ENCODE data around the gene EML5. TPM values are rescaled to one million over a fixed set of nuclear protein-coding genes. Genes with fewer than 3 reads are reported as not detected.

The EML5 gene
- total RNA-seq, 3 donors from 2014 or later = 1.3 to 4.1 (median 1.4) TPM

DNA sequence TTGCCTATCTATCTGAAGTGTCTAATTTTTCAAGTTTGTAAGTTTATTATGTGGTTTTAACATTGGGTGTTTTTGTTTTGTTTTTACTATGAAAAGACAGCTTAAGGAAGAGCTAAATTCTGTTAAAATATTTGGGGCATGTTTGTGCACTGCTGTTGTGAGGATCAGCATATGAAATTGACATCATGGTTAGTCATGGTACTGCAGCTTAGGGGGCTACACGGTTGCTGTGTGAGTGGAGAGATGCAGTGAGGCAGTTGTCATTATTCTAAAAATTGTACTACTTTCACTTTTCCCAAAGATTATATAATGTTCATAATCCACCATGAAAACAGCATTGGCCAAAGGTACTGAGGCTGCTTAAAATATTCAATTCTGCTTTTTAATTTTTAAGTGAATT, 180.9 kb downstream of the EML5 start:
- no peaks in the 10 kb centered on the region for H3K4me1 ChIP-seq (ENCODE audit: low read depth)
- no peaks in the 10 kb centered on the region for H3K9me3 ChIP-seq
- TF ChIP-seq, protein P1, sequence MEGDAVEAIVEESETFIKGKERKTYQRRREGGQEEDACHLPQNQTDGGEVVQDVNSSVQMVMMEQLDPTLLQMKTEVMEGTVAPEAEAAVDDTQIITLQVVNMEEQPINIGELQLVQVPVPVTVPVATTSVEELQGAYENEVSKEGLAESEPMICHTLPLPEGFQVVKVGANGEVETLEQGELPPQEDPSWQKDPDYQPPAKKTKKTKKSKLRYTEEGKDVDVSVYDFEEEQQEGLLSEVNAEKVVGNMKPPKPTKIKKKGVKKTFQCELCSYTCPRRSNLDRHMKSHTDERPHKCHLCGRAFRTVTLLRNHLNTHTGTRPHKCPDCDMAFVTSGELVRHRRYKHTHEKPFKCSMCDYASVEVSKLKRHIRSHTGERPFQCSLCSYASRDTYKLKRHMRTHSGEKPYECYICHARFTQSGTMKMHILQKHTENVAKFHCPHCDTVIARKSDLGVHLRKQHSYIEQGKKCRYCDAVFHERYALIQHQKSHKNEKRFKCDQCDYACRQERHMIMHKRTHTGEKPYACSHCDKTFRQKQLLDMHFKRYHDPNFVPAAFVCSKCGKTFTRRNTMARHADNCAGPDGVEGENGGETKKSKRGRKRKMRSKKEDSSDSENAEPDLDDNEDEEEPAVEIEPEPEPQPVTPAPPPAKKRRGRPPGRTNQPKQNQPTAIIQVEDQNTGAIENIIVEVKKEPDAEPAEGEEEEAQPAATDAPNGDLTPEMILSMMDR (IDR thresholded peaks at IDR 0.05) = no peak
- ATAC-seq = no peak
- no peak overlapping the region for H3K4me3 ChIP-seq
- peaks cover 8% of the 10 kb centered on the region for H3K36me3 ChIP-seq (ENCODE audit: low read depth)
- intact Hi-C loops (cut with DNase I, micrococcal nuclease) = no loop called here
- DNase-seq = no peak

DNA sequence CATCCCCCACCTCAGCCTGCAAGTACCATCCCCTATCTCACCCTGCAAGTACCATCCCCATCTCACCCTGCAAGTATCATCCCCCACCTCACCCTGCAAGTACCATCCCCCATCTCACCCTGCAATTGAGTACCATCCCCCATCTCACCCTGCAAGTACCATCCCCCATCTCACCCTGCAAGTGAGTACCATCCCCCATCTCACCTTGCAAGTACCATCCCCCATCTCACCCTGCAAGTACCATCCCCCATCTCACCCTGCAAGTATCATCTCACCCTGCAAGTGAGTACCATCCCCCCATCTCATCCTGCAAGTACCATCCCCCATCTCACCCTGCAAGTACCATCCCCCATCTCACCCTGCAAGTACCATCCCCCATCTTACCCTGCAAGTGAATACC, 184.9 kb downstream of the EML5 start:
- intact Hi-C loops (cut with DNase I, micrococcal nuclease) = no loop called here
- Histone ChIP-seq H3K9me3 (no peaks in the 10 kb centered on the region), H3K36me3 (ENCODE audit: low read depth) (peaks cover 8% of the 10 kb centered on the region), H3K4me1 (ENCODE audit: low read depth) (no peaks in the 10 kb centered on the region), H3K4me3 (no peak overlapping the region)
- no peak for DNase-seq
- TF ChIP-seq, protein P1 (IDR thresholded peaks at IDR 0.05) = no peak
- no peak for ATAC-seq

DNA sequence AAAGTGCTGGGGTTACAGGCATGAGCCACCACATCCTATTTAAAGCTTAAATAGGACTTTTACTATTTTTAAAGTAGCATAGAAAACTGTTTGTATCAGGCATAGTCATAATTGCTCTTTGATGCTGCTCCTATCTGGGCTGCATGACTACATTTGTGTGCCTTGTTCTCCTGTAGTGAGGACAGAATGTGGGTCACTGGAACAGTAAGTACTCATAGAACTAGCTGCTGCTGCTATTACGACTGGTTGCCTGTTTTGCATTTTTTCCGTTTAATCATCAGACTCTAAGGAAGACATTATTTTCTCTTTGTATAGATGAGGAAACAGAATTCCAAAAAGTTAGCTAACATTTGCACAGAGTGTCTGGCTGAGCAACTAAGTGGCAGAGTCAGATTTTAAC, 187.2 kb downstream of the EML5 start:
- Histone ChIP-seq H3K9me3 (no peaks in the 10 kb centered on the region), H3K4me1 (ENCODE audit: low read depth) (no peaks in the 10 kb centered on the region), H3K36me3 (ENCODE audit: low read depth) (peaks cover 8% of the 10 kb centered on the region), H3K4me3 (no peak overlapping the region)
- ATAC-seq (no peak), DNase-seq (no peak)
- TF ChIP-seq, protein P1 (IDR thresholded peaks at IDR 0.05) = no peak
- intact Hi-C loops (cut with DNase I, micrococcal nuclease) = no loop called here

DNA sequence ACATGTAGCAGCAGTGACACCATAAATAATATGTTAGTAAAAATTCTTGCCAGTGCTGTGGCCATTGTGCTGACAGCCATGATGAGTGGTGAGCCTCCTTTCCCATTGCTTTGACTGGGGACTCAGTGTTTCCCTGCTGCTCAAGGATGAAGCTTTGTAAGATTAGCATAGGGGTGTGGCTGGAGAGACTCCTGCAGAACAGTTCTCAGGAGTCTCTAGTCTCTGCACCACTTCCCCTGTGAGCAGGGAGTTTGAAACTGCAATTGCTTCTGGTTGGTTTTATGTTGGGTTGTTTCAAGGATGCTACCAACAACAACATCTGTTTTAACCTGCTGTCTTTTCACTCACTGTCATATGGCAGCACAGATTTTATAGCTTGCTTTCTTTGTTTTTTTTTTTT, 188.5 kb downstream of the EML5 start:
- H3K4me1 ChIP-seq (ENCODE audit: low read depth) = no peaks in the 10 kb centered on the region

DNA sequence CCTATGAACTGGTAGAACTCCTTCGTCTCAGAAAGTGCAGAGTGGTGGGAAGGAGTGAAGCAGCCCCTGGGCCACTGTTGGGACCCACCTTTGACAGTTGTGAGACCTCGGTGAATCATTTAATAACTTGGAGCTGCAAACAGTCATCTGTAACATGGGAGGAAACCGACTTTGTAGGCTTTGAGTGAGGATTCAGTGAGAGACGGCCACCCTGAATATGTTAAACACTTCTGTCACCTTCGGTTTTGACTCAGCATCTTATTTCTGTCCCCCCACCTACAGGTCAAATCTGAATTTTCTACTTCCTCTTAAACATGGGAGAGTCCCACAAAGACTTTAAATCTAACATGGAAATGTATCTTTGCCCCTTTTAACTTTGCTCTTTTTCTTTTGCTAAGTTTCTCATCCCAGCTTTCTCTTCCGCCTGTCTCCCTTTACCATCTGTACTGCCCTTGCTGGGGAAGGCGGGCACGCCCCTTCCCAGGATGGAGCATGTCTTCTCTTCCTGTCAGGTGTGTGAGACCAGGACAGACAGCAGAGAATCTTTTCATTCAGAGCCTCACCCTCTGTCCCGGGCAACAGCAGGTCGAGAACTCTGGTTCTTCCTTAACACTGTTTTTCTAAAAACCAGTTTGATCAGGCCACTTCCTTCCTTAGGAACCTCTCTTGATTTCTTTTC, 192.9 kb downstream of the EML5 start:
- Histone ChIP-seq H3K9me3 (no peaks in the 10 kb centered on the region), H3K4me1 (ENCODE audit: low read depth) (no peaks in the 10 kb centered on the region), H3K36me3 (ENCODE audit: low read depth) (no peaks in the 10 kb centered on the region), H3K4me3 (no peak overlapping the region)
- TF ChIP-seq, protein P1 (IDR thresholded peaks at IDR 0.05) = no peak
- ATAC-seq (no peak), DNase-seq (no peak)
- intact Hi-C loops (cut with DNase I, micrococcal nuclease) = no loop called here

More for the DNA sequence above, 188.5 kb downstream of the EML5 start:
- intact Hi-C loops (cut with DNase I, micrococcal nuclease) = no loop called here
- no peak overlapping the region for H3K4me3 ChIP-seq
- no peaks in the 10 kb centered on the region for H3K9me3 ChIP-seq
- DNase-seq (no peak), ATAC-seq (no peak)
- no peaks in the 10 kb centered on the region for H3K36me3 ChIP-seq (ENCODE audit: low read depth)
- TF ChIP-seq, protein P1 (IDR thresholded peaks at IDR 0.05) = no peak

DNA sequence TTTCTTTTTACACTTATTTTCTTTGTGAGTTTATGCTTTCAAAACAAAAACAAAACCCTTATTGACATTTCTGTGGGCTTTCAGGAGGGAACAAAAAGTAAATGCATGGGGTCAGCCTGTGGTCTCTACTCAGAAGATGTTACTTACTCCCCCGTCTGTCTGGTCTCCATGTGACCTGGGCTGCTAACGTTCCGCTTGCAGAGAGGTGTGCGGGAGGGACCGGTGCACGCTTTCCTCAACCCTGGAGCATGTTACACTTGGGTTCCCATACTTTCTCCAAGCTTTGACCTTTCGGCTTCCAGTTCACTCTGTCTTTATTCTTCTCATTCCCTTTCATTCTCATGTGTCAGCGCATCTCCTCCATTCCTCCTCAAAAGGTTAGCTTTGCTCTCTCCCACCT, 193.4 kb downstream of the EML5 start:
- H3K4me1 ChIP-seq (ENCODE audit: low read depth) = no peaks in the 10 kb centered on the region
- intact Hi-C loops (cut with DNase I, micrococcal nuclease) = no loop called here
- no peak for ATAC-seq

More for the DNA sequence above, 193.4 kb downstream of the EML5 start:
- TF ChIP-seq, protein P1 (IDR thresholded peaks at IDR 0.05) = no peak
- no peak for DNase-seq
- Histone ChIP-seq H3K36me3 (ENCODE audit: low read depth) (no peaks in the 10 kb centered on the region), H3K9me3 (no peaks in the 10 kb centered on the region), H3K4me3 (no peak overlapping the region)

Measured in mucosa of descending colon (tissue), 3 donors.